ENCODE data around the gene MYO15A. TPM values are rescaled to one million over a fixed set of nuclear protein-coding genes. Genes with fewer than 3 reads are reported as not detected.

MYO15A gene
- total RNA-seq, 1 donor from 2014 or later, result 0.25 TPM

DNA sequence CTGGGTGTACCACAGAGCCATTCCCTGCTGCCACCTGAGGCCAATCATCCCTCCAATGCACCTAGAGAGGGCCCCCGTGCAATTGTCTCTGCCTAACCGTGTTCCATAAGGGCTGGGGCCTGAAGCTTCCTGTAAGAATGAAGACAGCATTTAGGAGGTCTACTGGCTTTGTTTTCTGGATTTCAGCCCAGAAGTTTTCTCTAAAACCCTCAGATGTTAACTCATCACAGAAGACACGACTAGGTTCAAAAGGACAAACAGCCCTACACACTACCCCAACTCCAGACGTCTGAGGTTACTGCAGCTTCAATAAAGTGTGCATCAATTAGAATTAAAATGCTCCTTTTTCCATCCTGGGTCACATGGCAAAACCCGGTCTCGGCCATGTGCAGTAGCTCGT is 31.6 kb upstream of the MYO15A start:
- no peak overlapping the region for H3K4me3 ChIP-seq
- no peak for DNase-seq
- H3K9me3 ChIP-seq (replicated peaks), result no peaks in the 10 kb centered on the region
- TF ChIP-seq, protein P1, sequence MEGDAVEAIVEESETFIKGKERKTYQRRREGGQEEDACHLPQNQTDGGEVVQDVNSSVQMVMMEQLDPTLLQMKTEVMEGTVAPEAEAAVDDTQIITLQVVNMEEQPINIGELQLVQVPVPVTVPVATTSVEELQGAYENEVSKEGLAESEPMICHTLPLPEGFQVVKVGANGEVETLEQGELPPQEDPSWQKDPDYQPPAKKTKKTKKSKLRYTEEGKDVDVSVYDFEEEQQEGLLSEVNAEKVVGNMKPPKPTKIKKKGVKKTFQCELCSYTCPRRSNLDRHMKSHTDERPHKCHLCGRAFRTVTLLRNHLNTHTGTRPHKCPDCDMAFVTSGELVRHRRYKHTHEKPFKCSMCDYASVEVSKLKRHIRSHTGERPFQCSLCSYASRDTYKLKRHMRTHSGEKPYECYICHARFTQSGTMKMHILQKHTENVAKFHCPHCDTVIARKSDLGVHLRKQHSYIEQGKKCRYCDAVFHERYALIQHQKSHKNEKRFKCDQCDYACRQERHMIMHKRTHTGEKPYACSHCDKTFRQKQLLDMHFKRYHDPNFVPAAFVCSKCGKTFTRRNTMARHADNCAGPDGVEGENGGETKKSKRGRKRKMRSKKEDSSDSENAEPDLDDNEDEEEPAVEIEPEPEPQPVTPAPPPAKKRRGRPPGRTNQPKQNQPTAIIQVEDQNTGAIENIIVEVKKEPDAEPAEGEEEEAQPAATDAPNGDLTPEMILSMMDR (IDR thresholded peaks at IDR 0.05; ENCODE audit: borderline replicate concordance), result no peak
- no peaks in the 10 kb centered on the region for H3K36me3 ChIP-seq
- no peaks in the 10 kb centered on the region for H3K4me1 ChIP-seq
- intact Hi-C loops (cut with micrococcal nuclease), result no loop called here
- H3K27ac ChIP-seq (replicated peaks), result no peak overlapping the region
- peaks cover 41% of the 10 kb centered on the region for H3K27me3 ChIP-seq (ENCODE audit: low read depth)

DNA sequence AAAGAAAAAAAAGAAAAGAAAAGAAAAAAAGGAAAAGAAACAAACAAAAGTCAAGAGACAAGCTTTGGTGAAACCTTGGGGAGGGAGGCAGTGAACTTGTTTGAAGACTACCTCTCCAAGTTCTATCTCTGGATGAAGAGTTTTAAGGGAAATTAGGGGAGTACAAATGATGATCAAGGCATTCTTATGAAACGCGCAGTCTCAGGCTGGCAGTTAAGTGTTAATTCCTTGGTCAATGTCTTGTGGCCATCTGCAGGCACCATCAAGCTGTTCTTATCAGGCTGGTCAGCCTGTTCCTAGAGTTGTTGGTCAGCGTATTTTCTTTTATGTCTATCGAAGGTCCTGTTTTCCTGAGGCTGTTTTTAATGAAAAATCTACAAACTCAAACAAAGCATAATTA is 29.0 kb upstream of the MYO15A start:
- Histone ChIP-seq H3K4me1 (no peaks in the 10 kb centered on the region), H3K4me3 (no peak overlapping the region), H3K27ac (replicated peaks) (no peak overlapping the region), H3K9me3 (replicated peaks) (no peaks in the 10 kb centered on the region), H3K36me3 (no peaks in the 10 kb centered on the region), H3K27me3 (ENCODE audit: low read depth) (peaks cover 41% of the 10 kb centered on the region)
- DNase-seq, result no peak
- TF ChIP-seq, protein P1 (IDR thresholded peaks at IDR 0.05; ENCODE audit: borderline replicate concordance), result no peak
- intact Hi-C loops (cut with micrococcal nuclease), result no loop called here

DNA sequence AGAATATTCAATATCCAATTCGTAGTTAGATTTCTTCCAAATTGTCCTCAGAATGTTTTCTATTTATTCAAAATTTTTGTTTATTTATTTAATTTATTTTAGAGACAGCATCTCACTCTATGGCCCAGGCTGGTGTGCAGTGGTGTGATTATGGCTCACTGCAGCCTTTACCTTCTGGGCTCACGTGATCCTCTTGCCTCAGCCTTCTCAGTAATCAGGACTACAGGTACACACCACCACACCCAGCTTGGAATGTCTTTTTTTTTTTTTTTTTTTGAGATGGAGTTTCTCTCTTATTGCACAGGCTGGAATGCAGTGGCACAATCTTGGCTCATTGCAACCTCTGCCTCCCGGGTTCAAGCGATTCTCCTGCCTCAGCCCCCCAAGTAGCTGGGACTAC is 24.3 kb upstream of the MYO15A start:
- Histone ChIP-seq H3K4me1 (peaks cover 17% of the 10 kb centered on the region), H3K4me3 (no peak overlapping the region), H3K36me3 (no peaks in the 10 kb centered on the region), H3K27ac (replicated peaks) (no peak overlapping the region), H3K27me3 (ENCODE audit: low read depth) (peaks cover 9% of the 10 kb centered on the region), H3K9me3 (replicated peaks) (no peaks in the 10 kb centered on the region)
- intact Hi-C loops (cut with micrococcal nuclease), result no loop called here
- DNase-seq, result no peak
- TF ChIP-seq, protein P1 (IDR thresholded peaks at IDR 0.05; ENCODE audit: borderline replicate concordance), result no peak

DNA sequence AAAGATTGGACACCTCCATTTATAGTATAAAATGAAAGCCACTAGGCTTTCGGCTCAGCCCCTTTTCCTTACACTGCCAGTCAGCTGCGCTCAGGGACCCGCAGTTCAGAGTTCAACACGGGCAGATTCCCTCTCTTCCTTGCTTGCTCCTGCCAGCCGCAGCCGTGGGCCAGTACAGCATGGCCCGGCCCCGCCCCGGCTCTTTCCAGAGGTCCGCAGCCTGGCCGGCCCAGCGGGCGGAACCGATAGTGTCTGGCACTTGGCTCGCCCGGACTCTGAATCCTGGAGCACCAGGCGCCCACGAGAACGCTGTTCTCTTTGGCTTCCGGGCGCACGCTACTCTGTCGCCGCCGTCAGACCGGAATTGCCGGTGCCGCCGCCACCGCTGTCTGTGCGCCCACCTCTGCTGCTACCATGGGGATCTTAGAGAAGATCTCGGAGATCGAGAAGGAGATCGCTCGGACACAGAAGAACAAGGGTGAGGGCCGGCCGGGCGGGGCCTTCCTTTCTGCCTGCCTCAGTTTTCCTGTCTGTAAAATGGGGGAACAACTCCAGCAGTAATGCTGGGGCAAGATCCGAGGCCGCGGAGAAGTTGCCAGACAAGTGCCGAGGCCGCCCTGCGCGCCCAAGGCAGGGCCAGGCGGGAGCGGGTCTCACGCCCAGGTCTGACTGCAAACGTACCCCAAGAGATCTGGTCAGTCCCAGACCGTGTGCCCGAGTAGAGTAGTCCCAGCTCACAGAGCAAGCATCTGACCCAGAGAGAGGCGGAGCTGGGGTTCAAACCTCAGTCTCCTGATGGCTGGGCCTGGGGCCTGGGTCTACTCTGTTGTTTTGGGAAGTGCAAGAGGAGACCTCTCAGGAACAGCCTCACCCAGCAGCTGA is 20.7 kb upstream of the MYO15A start, which contains the start of gene DRG2:
DRG2 (plus strand) TSS at position 339 of the 882 bp plus-strand sequence; CDS start at position 415, 76 bp downstream.
- DNase-seq, result peak; percentile 92
- TF ChIP-seq, protein P1 (IDR thresholded peaks at IDR 0.05; ENCODE audit: borderline replicate concordance), result peak; percentile 16
- peak within 1 kb of the TSS; percentile 85 for H3K4me3 ChIP-seq
- H3K36me3 ChIP-seq, result peaks cover 5% of the 10 kb centered on the region
- no peaks in the 10 kb centered on the region for H3K9me3 ChIP-seq (replicated peaks)
- no peaks in the 10 kb centered on the region for H3K27me3 ChIP-seq (ENCODE audit: low read depth)
- peak within 1 kb of the TSS; percentile 86 for H3K27ac ChIP-seq (replicated peaks)
- H3K4me1 ChIP-seq, result peaks cover 17% of the 10 kb centered on the region
- intact Hi-C loops (cut with micrococcal nuclease), result no loop called here

DNA sequence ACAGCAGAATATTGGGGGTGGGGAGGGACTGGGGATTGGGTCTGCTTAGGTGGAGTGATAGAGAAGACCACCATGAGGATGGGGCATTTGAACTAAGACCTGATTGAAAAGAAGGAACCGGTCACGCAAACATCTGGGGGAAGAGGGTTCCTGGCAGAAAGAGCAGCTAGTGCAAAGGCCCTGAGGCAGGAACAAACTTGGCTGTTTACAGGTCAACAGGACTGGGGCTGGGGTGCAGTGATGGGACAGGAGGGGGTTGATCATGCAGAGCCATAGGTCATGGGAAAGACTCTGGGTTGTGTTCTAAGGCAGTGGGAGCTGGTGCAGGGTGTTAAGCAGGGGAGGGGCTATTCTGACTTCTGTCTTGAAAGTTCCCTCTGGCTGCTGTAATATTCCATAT is 18.9 kb upstream of the MYO15A start:
- Histone ChIP-seq H3K9me3 (replicated peaks) (no peaks in the 10 kb centered on the region), H3K4me1 (peaks cover 24% of the 10 kb centered on the region), H3K27ac (replicated peaks) (no peak overlapping the region), H3K4me3 (no peak overlapping the region), H3K36me3 (peaks cover 16% of the 10 kb centered on the region), H3K27me3 (ENCODE audit: low read depth) (no peaks in the 10 kb centered on the region)
- intact Hi-C loops (cut with micrococcal nuclease), result no loop called here
- TF ChIP-seq, protein P1 (IDR thresholded peaks at IDR 0.05; ENCODE audit: borderline replicate concordance), result no peak
- DNase-seq, result no peak
